GM18507 (cell line): ENCODE measurements around the gene FCAMR.

Experiments used
- DNase-seq: peaks from one replicate; pipeline ENCODE4 v3.0.0; 2011; ENCODE audit warnings: low read depth; ENCODE audit not compliant: insufficient read length; ENCODE audit errors: extremely low spot score
- FAIRE-seq: peaks from 2 replicates; lab custom pipeline; 2011; peaks lifted over from hg19 to GRCh38; lab: Jason Lieb, UNC

FCAMR gene

GRCh38 chr1:206915030-206915735, 55.1 kb downstream of the FCAMR start:
- no peak for FAIRE-seq
- DNase-seq, result no peak

- DNase-seq (no peak), FAIRE-seq (no peak)
These were observed 56.3 kb downstream of the FCAMR start for GRCh38 chr1:206913766-206914537.

DNA sequence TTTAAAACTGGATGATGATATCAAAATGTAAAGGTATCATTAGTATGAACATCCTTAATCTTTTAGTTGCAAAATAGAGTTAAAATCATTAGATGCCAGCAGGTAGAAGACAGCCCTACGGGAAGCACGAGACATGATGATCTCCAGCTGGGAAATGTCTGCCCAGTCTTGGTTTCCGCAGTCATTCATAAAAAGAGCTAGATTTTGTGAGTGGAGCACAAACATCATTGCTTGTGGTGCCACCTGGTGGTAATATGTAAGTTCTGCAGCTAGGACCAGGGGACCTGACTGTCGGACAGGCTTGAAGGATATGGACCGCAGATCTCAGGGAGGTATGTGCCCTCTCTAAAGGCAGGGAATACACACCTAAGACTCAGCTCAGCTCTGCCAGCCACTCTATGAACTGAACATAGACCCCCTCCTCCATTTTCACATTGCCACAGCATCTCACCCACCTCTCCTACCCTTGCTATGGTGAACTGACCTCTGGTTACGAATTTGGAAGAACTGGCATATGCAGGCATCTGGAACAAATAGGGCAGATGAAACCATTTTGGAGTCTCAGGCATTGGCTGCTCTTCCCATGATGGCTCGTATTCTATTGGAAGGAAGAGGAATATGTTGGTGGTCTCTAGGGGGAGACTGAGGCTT, 57.7 kb downstream of the FCAMR start:
- peak; percentile 85 for FAIRE-seq

DNA sequence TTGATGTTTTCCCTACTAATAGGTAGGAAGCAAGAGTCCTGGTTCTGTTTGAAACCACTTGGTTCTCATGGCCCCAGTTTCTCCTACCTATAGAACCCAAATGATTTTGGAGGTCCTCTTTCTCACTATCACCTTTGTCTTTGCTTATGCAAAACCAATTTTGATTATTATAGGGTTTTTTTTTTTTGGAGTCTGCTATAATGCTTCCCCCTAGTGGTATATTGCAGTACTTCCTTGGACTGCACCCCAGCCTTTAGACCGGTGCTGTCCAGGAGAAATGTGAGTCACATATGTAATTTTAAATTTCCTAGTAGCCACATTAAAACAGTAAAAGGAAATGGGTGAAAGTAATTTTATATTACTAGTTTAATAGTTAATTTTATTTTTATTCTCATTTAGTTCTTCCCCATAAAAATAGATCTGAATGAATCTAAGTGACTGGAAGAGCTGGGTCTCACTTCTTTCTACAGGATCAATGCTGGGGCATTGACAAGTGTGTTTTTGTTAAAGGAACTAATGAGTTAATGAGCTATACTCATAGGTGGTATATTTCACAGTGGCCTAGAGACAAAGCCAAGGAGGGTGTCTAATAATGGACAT, 59.1 kb downstream of the FCAMR start:
- DNase-seq (peak; percentile 38), FAIRE-seq (no peak)

More for the DNA sequence above, 57.7 kb downstream of the FCAMR start:
- peak; percentile 44 for DNase-seq

DNA sequence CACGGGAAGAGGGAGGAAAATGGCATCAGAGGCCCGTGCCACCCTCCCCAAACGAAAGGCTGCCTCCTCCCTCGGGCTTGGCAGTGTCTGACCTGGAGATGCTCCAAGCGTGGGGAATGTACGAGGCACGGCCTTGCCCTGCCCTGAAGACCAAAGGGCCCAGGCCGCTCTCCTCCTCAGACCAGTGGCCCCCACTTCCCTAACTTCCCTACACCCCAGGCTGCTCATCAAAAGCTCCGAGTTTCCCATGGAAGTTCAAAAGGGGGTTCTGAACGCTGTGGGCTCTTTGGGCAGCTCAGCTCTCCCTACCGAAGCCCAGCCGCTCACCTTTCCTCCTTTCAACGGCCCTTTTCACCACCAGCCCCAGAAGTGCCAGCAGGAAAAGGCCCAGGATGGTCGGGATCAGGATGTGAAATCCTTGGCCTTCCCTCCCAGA, 60.4 kb downstream of the FCAMR start:
- FAIRE-seq (no peak), DNase-seq (no peak)

DNA sequence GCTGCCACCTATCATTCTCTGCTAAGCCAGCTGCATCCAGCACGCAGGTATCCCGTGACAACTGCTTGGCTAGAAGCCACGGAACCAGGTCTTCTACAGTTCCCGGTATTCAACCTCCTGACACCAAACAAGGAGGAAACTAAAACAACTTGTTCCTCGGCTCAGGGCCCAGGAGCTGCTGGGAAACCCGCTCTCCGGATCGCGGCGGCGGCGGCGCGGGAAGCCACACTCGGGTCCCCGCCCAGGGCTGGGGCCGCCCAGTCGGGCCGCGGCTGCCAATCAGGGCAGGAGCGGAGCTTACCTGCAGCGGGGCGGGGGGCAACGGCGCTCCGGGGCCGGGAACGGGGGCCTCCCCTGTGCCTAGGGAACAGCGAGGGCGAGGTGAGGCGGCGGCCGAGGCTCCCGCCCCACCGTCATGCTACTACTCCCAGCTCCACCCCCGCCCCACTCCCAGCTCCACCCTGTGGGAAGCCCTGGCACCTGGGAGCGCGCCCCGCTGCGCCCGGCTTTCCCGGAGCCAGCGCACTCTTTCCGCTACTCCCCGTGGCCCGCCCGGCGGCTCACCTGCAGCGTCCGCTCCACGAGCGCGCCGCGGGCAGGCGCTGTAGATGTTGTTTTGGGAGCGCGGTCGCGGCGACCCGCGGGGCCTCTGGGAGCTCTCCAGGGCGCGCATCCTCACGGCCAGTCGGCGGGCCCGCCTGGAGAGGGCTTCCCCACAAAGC, 60.9 kb downstream of the FCAMR start:
- no peak for DNase-seq
- no peak for FAIRE-seq

GRCh38 chr1:206908038-206908437, 62.2 kb downstream of the FCAMR start:
- FAIRE-seq, result no peak
- no peak for DNase-seq
